Osteoblast (primary cell): ENCODE results near the gene ZNF200. TPM values are rescaled to one million over a fixed set of nuclear protein-coding genes. Genes with fewer than 3 reads are reported as not detected.

Experiments
- DNase-seq: peaks from one replicate; pipeline ENCODE4 v3.0.0; 2011; ENCODE audit warnings: low spot score, mixed read lengths; ENCODE audit not compliant: insufficient read length; ENCODE audit errors: missing footprints
- H2AFZ ChIP-seq: 2 replicates; pipeline ENCODE4 v1.6.0; 2011; ENCODE audit warnings: mild to moderate bottlenecking, low read length
- H3K27ac ChIP-seq: 2 replicates; pipeline ENCODE4 v1.5.1; 2011; ENCODE audit warnings: mild to moderate bottlenecking, low read depth, low read length, moderate library complexity
- H3K27me3 ChIP-seq: 2 replicates; pipeline ENCODE4 v1.6.0; 2012; ENCODE audit warnings: mild to moderate bottlenecking, control low read depth, inconsistent platforms, low read length, moderate library complexity; ENCODE audit not compliant: insufficient read depth
- H3K36me3 ChIP-seq: 2 replicates; pipeline ENCODE4 v1.5.1; 2011; ENCODE audit warnings: mild to moderate bottlenecking, low read length, control low read depth, moderate library complexity; ENCODE audit not compliant: insufficient read depth
- H3K4me1 ChIP-seq: 2 replicates; pipeline ENCODE4 v1.5.1; 2011; ENCODE audit warnings: mild to moderate bottlenecking, low read length, control low read depth, moderate library complexity; ENCODE audit not compliant: insufficient read depth
- H3K4me2 ChIP-seq: 2 replicates; pipeline ENCODE4 v1.6.0; 2011; ENCODE audit warnings: mild to moderate bottlenecking, low read length; ENCODE audit not compliant: insufficient read depth
- H3K4me3 ChIP-seq: fragments of 200-600 bp; sonication (generic); 3 replicates; pipeline ENCODE4 v1.5.1; 2012; ENCODE audit warnings: mild to moderate bottlenecking, low read length, inconsistent platforms; ENCODE audit not compliant: insufficient read depth
- H3K79me2 ChIP-seq: 2 replicates; pipeline ENCODE4 v1.6.0; 2012; ENCODE audit warnings: mild to moderate bottlenecking, low read length, control low read depth, inconsistent platforms; ENCODE audit not compliant: insufficient read depth
- H3K9me3 ChIP-seq: 2 replicates; pipeline ENCODE4 v1.5.1; 2011; ENCODE audit warnings: low read depth, low read length, control low read depth
- H4K20me1 ChIP-seq: 2 replicates; pipeline ENCODE4 v1.6.0; 2012; ENCODE audit warnings: mild to moderate bottlenecking, low read length, control low read depth; ENCODE audit not compliant: insufficient read depth
- total RNA-seq: library from RNA; depleted of rRNA; stranded (reverse); fragments of >200 nt; gene quantifications from 2 replicates; pipeline ENCODE4 v1.2.3, GENCODE V29; 2012
- TF ChIP-seq, protein P1 (sequence below): IDR thresholded peaks from 2 replicates; pipeline ENCODE4 v1.5.1; 2011; ENCODE audit warnings: mild to moderate bottlenecking, low read depth, low read length, moderate library complexity; ENCODE audit errors: extremely low read depth

The ZNF200 gene
- total RNA-seq, 1 donor, result 11.6 TPM

DNA sequence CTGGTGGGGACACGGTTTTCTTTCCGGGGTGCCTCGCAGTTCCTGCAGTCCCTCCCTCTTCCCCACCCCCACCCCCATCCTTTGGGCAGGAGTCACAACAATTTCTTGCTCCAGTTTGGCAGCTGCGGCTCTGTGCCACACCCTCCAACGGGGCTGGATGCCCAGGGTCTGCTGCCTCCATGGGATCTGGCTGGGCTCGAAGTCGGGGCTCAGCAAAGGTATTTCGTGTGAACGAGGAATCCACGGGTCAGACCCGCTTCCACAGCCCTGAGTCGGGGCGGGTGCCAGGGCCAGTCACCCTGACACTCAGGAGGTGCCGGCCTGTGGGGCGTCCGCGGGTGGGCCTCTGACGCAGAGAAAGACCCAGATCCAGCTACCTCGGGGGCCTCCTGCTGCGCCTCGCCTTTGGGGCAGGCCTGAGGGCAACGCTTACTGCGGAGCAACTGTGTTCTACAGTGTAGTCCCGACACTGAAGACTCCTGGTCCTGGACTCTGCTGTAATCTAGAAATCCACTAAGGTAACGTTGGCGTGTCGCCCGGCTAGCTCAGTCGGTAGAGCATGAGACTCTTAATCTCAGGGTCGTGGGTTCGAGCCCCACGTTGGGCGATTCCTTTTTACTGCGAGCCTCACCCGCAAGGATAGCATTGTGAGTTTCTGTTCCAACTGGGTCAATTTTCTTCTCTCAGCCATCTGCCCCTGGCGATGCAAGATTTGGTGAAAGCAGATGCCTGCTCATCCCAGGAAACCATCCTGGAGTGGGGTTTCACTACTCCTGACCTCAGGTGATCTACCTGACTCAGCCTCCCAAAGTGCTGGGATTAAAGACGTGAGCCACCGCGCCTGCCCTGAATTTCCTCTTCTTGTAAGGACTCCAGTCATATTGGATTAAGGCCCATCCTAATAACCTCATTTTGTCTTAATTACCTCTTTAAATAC lies 59.5 kb downstream of the ZNF200 start:
- no peaks in the 10 kb centered on the region for H4K20me1 ChIP-seq
- TF ChIP-seq, protein P1, sequence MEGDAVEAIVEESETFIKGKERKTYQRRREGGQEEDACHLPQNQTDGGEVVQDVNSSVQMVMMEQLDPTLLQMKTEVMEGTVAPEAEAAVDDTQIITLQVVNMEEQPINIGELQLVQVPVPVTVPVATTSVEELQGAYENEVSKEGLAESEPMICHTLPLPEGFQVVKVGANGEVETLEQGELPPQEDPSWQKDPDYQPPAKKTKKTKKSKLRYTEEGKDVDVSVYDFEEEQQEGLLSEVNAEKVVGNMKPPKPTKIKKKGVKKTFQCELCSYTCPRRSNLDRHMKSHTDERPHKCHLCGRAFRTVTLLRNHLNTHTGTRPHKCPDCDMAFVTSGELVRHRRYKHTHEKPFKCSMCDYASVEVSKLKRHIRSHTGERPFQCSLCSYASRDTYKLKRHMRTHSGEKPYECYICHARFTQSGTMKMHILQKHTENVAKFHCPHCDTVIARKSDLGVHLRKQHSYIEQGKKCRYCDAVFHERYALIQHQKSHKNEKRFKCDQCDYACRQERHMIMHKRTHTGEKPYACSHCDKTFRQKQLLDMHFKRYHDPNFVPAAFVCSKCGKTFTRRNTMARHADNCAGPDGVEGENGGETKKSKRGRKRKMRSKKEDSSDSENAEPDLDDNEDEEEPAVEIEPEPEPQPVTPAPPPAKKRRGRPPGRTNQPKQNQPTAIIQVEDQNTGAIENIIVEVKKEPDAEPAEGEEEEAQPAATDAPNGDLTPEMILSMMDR, result no peak
- no peak overlapping the region for H2AFZ ChIP-seq
- peak overlapping the region; percentile 35 for H3K4me3 ChIP-seq
- H3K27ac ChIP-seq, result no peak overlapping the region
- H3K27me3 ChIP-seq, result peaks cover 43% of the 10 kb centered on the region
- no peaks in the 10 kb centered on the region for H3K79me2 ChIP-seq
- H3K9me3 ChIP-seq, result no peaks in the 10 kb centered on the region
- no peaks in the 10 kb centered on the region for H3K4me1 ChIP-seq
- H3K4me2 ChIP-seq, result peak overlapping the region; percentile 11
- H3K36me3 ChIP-seq, result no peaks in the 10 kb centered on the region
- peak; percentile 90 for DNase-seq

DNA sequence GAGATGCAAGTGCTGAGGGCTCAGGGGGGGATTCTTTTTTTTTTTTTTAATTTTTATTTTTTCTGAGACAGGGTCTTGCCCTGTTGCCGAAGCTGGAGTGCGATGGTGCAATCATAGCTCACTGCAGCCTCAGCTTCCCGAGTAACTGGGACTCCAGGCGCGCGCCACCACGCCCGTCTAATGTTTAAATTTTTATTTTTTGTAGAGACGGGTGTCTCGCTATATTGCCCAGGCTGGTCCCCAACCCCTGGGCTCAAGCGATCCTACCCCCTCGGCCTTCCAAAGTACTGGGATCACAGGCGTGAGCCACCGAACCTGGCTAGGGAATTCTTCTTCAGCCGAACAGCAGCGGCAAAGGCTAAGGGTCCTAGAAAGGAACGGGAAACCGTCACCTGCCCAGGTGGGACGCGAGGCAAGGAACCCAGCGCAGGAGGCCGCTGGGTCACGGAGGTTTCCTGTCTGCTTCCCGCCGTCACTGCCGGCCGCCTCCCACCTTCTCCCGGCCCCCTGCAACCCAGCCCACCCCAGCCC lies 60.3 kb downstream of the ZNF200 start:
- peak overlapping the region; percentile 11 for H3K4me2 ChIP-seq
- H3K4me1 ChIP-seq, result no peaks in the 10 kb centered on the region
- TF ChIP-seq, protein P1, result no peak
- H4K20me1 ChIP-seq, result no peaks in the 10 kb centered on the region
- H3K36me3 ChIP-seq, result no peaks in the 10 kb centered on the region
- no peak overlapping the region for H2AFZ ChIP-seq
- no peak overlapping the region for H3K27ac ChIP-seq
- H3K4me3 ChIP-seq, result no peak overlapping the region
- peaks cover 43% of the 10 kb centered on the region for H3K27me3 ChIP-seq
- no peaks in the 10 kb centered on the region for H3K79me2 ChIP-seq
- no peaks in the 10 kb centered on the region for H3K9me3 ChIP-seq
- peak; percentile 23 for DNase-seq

DNA sequence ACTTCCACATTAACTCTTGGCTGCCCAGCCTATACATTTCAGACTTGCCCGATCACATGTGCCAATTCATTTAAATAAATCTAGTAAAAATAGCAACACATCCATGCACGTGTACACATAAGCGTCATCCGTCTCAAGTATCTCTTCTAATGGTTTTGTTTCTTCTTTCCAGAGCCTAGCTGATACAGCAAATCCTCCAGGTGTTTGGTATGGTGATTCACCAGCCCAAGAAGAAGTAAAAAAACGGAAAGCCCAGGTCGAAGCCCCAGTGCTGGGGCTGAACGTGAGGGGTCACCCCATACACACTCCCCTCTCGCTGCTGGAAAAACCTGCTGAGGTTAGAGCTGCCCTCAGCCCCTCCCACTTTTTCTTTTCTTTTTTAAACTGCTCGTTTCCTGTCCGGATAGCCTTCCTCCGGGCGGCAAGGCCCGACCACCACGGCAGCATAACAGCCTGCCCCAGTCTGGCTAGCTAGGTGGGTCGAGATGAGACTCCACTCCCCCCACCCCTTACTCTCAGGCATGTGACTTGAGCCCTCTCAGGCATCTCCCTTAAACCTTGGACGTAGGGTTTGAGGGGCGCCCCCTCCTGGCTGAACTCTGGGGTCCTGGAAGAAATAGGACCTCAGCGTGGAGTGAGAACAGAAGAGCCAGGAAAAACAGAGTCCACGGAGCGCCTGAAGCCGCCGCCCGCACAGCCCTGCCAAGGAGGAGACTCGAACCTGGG lies 60.9 kb downstream of the ZNF200 start:
- peak; percentile 81 for DNase-seq
- Histone ChIP-seq H3K9me3 (no peaks in the 10 kb centered on the region), H3K4me2 (no peak overlapping the region), H3K79me2 (no peaks in the 10 kb centered on the region), H3K4me1 (no peaks in the 10 kb centered on the region), H3K27ac (no peak overlapping the region), H4K20me1 (no peaks in the 10 kb centered on the region), H3K4me3 (no peak overlapping the region), H3K36me3 (no peaks in the 10 kb centered on the region), H3K27me3 (peaks cover 44% of the 10 kb centered on the region), H2AFZ (no peak overlapping the region)
- TF ChIP-seq, protein P1, result peak; percentile 30

Other genes with a start within 250 kb of the ZNF200 start
- not detected in 2 replicates for gene CLDN9, start 222.2 kb downstream of the ZNF200 start, total RNA-seq
- gene CLDN6, start 217.0 kb downstream of the ZNF200 start, total RNA-seq, result under 0.01 TPM in 1 of 2 replicates, not detected in the other
- 143 and 159 TPM in 2 replicates for gene TNFRSF12A, start 214.8 kb downstream of the ZNF200 start, total RNA-seq
- 20.3 and 21.2 TPM in 2 replicates for gene HCFC1R1, start 211.2 kb downstream of the ZNF200 start, total RNA-seq
- 21.8 and 23.5 TPM in 2 replicates for gene THOC6, start 211.1 kb downstream of the ZNF200 start, total RNA-seq
- gene BICDL2, start 198.2 kb downstream of the ZNF200 start, total RNA-seq, result 0.29 TPM in 1 of 2 replicates, not detected in the other
- under 0.01 TPM in 1 of 2 replicates, not detected in the other for gene MMP25, start 188.6 kb downstream of the ZNF200 start, total RNA-seq
- 0.72 TPM in 1 of 2 replicates, not detected in the other for gene IL32, start 169.5 kb downstream of the ZNF200 start, total RNA-seq
- gene ZSCAN10, start 135.9 kb downstream of the ZNF200 start, total RNA-seq, result not detected in 2 replicates
- gene ZNF205, start 122.6 kb downstream of the ZNF200 start, total RNA-seq, result 17.4 and 17.7 TPM in 2 replicates
- gene ZNF213, start 100.1 kb downstream of the ZNF200 start, total RNA-seq, result 8.0 and 9.4 TPM in 2 replicates
- 0.36 TPM in 1 of 2 replicates, not detected in the other for gene OR1F1, start 47.0 kb downstream of the ZNF200 start, total RNA-seq
- under 0.01 TPM in 1 of 2 replicates, not detected in the other for gene MEFV, start 21.5 kb upstream of the ZNF200 start, total RNA-seq
- 55.7 and 65.1 TPM in 2 replicates for gene ZNF263, start 48.3 kb upstream of the ZNF200 start, total RNA-seq
- gene TIGD7, start 70.3 kb upstream of the ZNF200 start, total RNA-seq, result 3.8 and 6.5 TPM in 2 replicates
- 21.8 and 26.1 TPM in 2 replicates for gene ZNF75A, start 70.3 kb upstream of the ZNF200 start, total RNA-seq
- gene OR2C1, start 120.7 kb upstream of the ZNF200 start, total RNA-seq, result 0.29 TPM in 1 of 2 replicates, not detected in the other
- gene ZSCAN32, start 165.8 kb upstream of the ZNF200 start, total RNA-seq, result 13.6 and 14.8 TPM in 2 replicates
- 9.7 and 11.2 TPM in 2 replicates for gene ZNF174, start 166.1 kb upstream of the ZNF200 start, total RNA-seq
- gene ZNF597, start 208.3 kb upstream of the ZNF200 start, total RNA-seq, result 2.9 TPM in 2 replicates
- 19.7 and 27.5 TPM in 2 replicates for gene NAA60, start 208.5 kb upstream of the ZNF200 start, total RNA-seq